H9 (cell line): Measurements from ENCODE around the gene C21orf58. TPM values are rescaled to one million over a fixed set of nuclear protein-coding genes. Genes with fewer than 3 reads are reported as not detected.

Source experiments
- DNase-seq: peaks from one replicate; pipeline ENCODE4 v3.0.0-alpha.2; 2017
- H2AFZ ChIP-seq: one replicate; pipeline ENCODE4 v1.6.1; 2013; ENCODE audit warnings: mild to moderate bottlenecking, low read length, control low read depth, moderate library complexity
- H2AK5ac ChIP-seq: 2 replicates; pipeline ENCODE4 v1.6.1; 2013; ENCODE audit warnings: low read length, control low read depth, mixed read lengths; ENCODE audit not compliant: insufficient read length
- H2BK120ac ChIP-seq: one replicate; pipeline ENCODE4 v1.6.1; 2013; ENCODE audit warnings: low read depth, mild to moderate bottlenecking, low read length, control low read depth, inconsistent platforms; ENCODE audit not compliant: poor library complexity, severe bottlenecking
- H2BK12ac ChIP-seq: 2 replicates; pipeline ENCODE4 v1.6.1; 2013; ENCODE audit warnings: low read length, control low read depth, mixed read lengths, low read depth; ENCODE audit not compliant: insufficient read length
- H2BK15ac ChIP-seq: 2 replicates; pipeline ENCODE4 v1.6.1; 2013; ENCODE audit warnings: low read depth, low read length, control low read depth
- H2BK20ac ChIP-seq: one replicate; pipeline ENCODE4 v1.6.1; 2013; ENCODE audit warnings: low read depth, mild to moderate bottlenecking, low read length, control low read depth, inconsistent platforms; ENCODE audit not compliant: poor library complexity, severe bottlenecking
- H2BK5ac ChIP-seq: 2 replicates; pipeline ENCODE4 v1.6.1; 2013; ENCODE audit warnings: low read length, control low read depth, mixed read lengths; ENCODE audit not compliant: insufficient read length
- H3K14ac ChIP-seq: 2 replicates; pipeline ENCODE4 v1.6.1; 2013; ENCODE audit warnings: low read length, control low read depth; ENCODE audit not compliant: insufficient read depth
- H3K18ac ChIP-seq: 2 replicates; pipeline ENCODE4 v1.6.1; 2013; ENCODE audit warnings: low read depth, mild to moderate bottlenecking, mixed read lengths, low read length, control low read depth; ENCODE audit not compliant: insufficient read length
- H3K23ac ChIP-seq: 2 replicates; pipeline ENCODE4 v1.6.1; 2013; ENCODE audit warnings: low read length, control low read depth, mixed read lengths, low read depth; ENCODE audit not compliant: insufficient read length
- H3K23me2 ChIP-seq: 2 replicates; pipeline ENCODE4 v1.6.1; 2013; ENCODE audit warnings: low read depth, mild to moderate bottlenecking, mixed read lengths, low read length, control low read depth; ENCODE audit not compliant: insufficient read length, poor library complexity, severe bottlenecking
- H3K27ac ChIP-seq: 2 replicates; pipeline ENCODE4 v1.5.1; 2013; ENCODE audit warnings: low read length, control low read depth, mixed read lengths, low read depth; ENCODE audit not compliant: insufficient read length
- H3K27me3 ChIP-seq: 2 replicates; pipeline ENCODE4 v1.6.1; 2013; ENCODE audit warnings: low read length, control low read depth, inconsistent platforms; ENCODE audit not compliant: insufficient read depth
- H3K4ac ChIP-seq: 2 replicates; pipeline ENCODE4 v1.6.1; 2013; ENCODE audit warnings: low read depth, mild to moderate bottlenecking, control low read depth, inconsistent platforms, low read length, moderate library complexity
- H3K4me1 ChIP-seq: 2 replicates; pipeline ENCODE4 v1.6.1; 2013; ENCODE audit warnings: low read length, control low read depth, inconsistent platforms; ENCODE audit not compliant: insufficient read depth
- H3K4me2 ChIP-seq: 2 replicates; pipeline ENCODE4 v1.6.1; 2013; ENCODE audit warnings: low read length, control low read depth, mixed read lengths; ENCODE audit not compliant: insufficient read length, insufficient read depth
- H3K56ac ChIP-seq: 2 replicates; pipeline ENCODE4 v1.6.1; 2013; ENCODE audit warnings: low read depth, mild to moderate bottlenecking, mixed read lengths, low read length, control low read depth; ENCODE audit not compliant: insufficient read length
- H3K79me1 ChIP-seq: 2 replicates; pipeline ENCODE4 v1.6.1; 2013; ENCODE audit warnings: low read depth, mild to moderate bottlenecking, moderate library complexity, low read length, control low read depth, inconsistent platforms; ENCODE audit not compliant: insufficient read depth, poor library complexity, severe bottlenecking
- H3K79me2 ChIP-seq: 2 replicates; pipeline ENCODE4 v1.6.1; 2013; ENCODE audit warnings: low read length, control low read depth, inconsistent platforms; ENCODE audit not compliant: insufficient read depth
- H3K9ac ChIP-seq: 2 replicates; pipeline ENCODE4 v1.6.1; 2013; ENCODE audit warnings: low read length, control low read depth, mixed read lengths; ENCODE audit not compliant: insufficient read length; ENCODE audit errors: extremely low read depth
- H3K9me3 ChIP-seq: one replicate; pipeline ENCODE4 v1.6.1; 2013; ENCODE audit warnings: low read depth, low read length, inconsistent platforms; ENCODE audit not compliant: control insufficient read depth
- H3T11ph ChIP-seq: one replicate; pipeline ENCODE4 v1.6.1; 2013; ENCODE audit warnings: mild to moderate bottlenecking, low read length, control low read depth, inconsistent platforms
- H4K20me1 ChIP-seq: one replicate; pipeline ENCODE4 v1.6.1; 2013; ENCODE audit not compliant: control insufficient read depth, insufficient read length, insufficient read depth
- H4K5ac ChIP-seq: 2 replicates; pipeline ENCODE4 v1.6.1; 2013; ENCODE audit warnings: low read depth, mild to moderate bottlenecking, mixed read lengths, low read length, control low read depth; ENCODE audit not compliant: insufficient read length
- H4K8ac ChIP-seq: replicated peaks from 2 replicates; pipeline ENCODE4 v1.6.1; 2013; ENCODE audit warnings: low read length, control low read depth, mixed read lengths, low read depth; ENCODE audit not compliant: insufficient read length
- H4K91ac ChIP-seq: 2 replicates; pipeline ENCODE4 v1.6.1; 2013; ENCODE audit warnings: low read depth, mild to moderate bottlenecking, moderate library complexity, mixed read lengths, low read length, control low read depth; ENCODE audit not compliant: insufficient read length
- H3K27ac Mint-ChIP-seq, 3 experiments: 2 replicates in 2 of 3; 3 replicates in 1 of 3; pipeline ENCODE4 v1.8.0; 2020 to 2021; ENCODE audit warnings: mixed read lengths in 3 of 3, mild to moderate bottlenecking in 1 of 3, moderate library complexity in 1 of 3
- H3K27me3 Mint-ChIP-seq: 2 replicates; pipeline ENCODE4 v1.8.0; 2021; ENCODE audit warnings: low read depth, mild to moderate bottlenecking, moderate library complexity, mixed read lengths
- H3K36me3 Mint-ChIP-seq, 3 experiments: 2 replicates in 2 of 3; 3 replicates in 1 of 3; pipeline ENCODE4 v1.8.0; 2020 to 2021; ENCODE audit warnings: low read depth in 3 of 3, mixed read lengths in 3 of 3; ENCODE audit not compliant: insufficient read depth in 1 of 3
- H3K4me1 Mint-ChIP-seq, 2 experiments: 2 replicates each; pipeline ENCODE4 v1.8.0; 2020; ENCODE audit warnings: mixed read lengths in 2 of 2
- H3K4me3 Mint-ChIP-seq, 2 experiments: 2 replicates in 1 of 2; 3 replicates in 1 of 2; pipeline ENCODE4 v1.8.0; 2020 to 2021; ENCODE audit warnings: mild to moderate bottlenecking in 2 of 2, mixed read lengths in 2 of 2, moderate library complexity in 1 of 2
- H3K9me3 Mint-ChIP-seq, 2 experiments: 2 replicates in 1 of 2; 3 replicates in 1 of 2; pipeline ENCODE4 v1.8.0; 2020; ENCODE audit warnings: mild to moderate bottlenecking in 2 of 2, mixed read lengths in 2 of 2, moderate library complexity in 1 of 2
- CTCF ChIP-seq: fragments of 200-600 bp; sonication (generic); conservative IDR thresholded peaks from 3 replicates; pipeline ENCODE4 v1.8.0; 2021; ENCODE audit warnings: antibody characterized with exemption, mild to moderate bottlenecking
- WGBS: extraction: QIAGEN DNeasy Blood & Tissue Kit; methylation state at CpG from one replicate; pipeline ENCODE4 v1.1.7; 2013; ENCODE audit warnings: missing lambda C conversion rate, low lambda C conversion rate, mixed read lengths; ENCODE audit not compliant: insufficient read length; ENCODE audit errors: extremely low coverage; 5-methylcytosine and 5-hydroxymethylcytosine counted together
- total RNA-seq: library from RNA; stranded (reverse); gene quantifications from 2 replicates; pipeline ENCODE4 v1.2.1, GENCODE V29; 2021

The C21orf58 gene
- total RNA-seq, 1 experiment from 2014 or later, result 17.2 TPM

GRCh38 chr21:46268371-46268770 is 55.3 kb downstream of the C21orf58 start:
- Histone ChIP-seq H3K27ac (no peak overlapping the region), H2BK12ac (no peak overlapping the region), H4K91ac (no peak overlapping the region), H2AK5ac (no peak overlapping the region), H2BK5ac (no peak overlapping the region), H3K23ac (no peak overlapping the region), H4K20me1 (no peaks in the 10 kb centered on the region), H3K79me1 (no peaks in the 10 kb centered on the region), H2AFZ (no peak overlapping the region), H3K23me2 (no peaks in the 10 kb centered on the region), H3K79me2 (no peaks in the 10 kb centered on the region), H2BK120ac (no peak overlapping the region), H3T11ph (no peak overlapping the region), H4K8ac (no peak overlapping the region), H3K18ac (no peak overlapping the region), H3K4me1 (no peaks in the 10 kb centered on the region), H2BK20ac (no peak overlapping the region), H3K27me3 (no peaks in the 10 kb centered on the region), H3K4ac (no peak overlapping the region), H4K5ac (no peak overlapping the region), H3K14ac (no peak overlapping the region), H3K4me2 (no peak overlapping the region), H3K9ac (no peak overlapping the region), H3K9me3 (no peaks in the 10 kb centered on the region), H3K56ac (no peak overlapping the region), H2BK15ac (no peak overlapping the region)
- TF ChIP-seq CTCF, result no peak
- Mint-ChIP-seq H3K4me1 (no peaks in the 10 kb centered on the region), H3K4me3 (no peak overlapping the region), H3K27me3 (no peaks in the 10 kb centered on the region), H3K27ac (no peak overlapping the region), H3K36me3 (peaks cover 42 to 87% (median 81%) of the 10 kb centered on the region in 3 experiments; a peak in 6 of 7 replicates), H3K9me3 (no peaks in the 10 kb centered on the region)
- WGBS, result no CpG with 5 or more reads among the region's 13 CpGs
- no peak for DNase-seq
